Nucleus accumbens (tissue), 56 donors: ENCODE results near the gene BCL7A.
"Not testable (repeated sequence)": the region's sequence is repeated elsewhere in the genome, so short reads cannot be mapped to it uniquely, and the experiment has no call there.

Experiments
- DNase-seq, 56 donors: peaks; one replicate each; lab custom pipeline; 2025; lab: John Stamatoyannopoulos, UW

Gene BCL7A

GRCh38 chr12:122021822-122022392, at the start of gene BCL7A:
Gene BCL7A, plus strand, starts transcription at chr12:122021884. Its CDS starts 208 bp downstream, at chr12:122022092.
- peak in 52 of 56 donors; percentile 22 to 87 (median 69) for DNase-seq

DNA sequence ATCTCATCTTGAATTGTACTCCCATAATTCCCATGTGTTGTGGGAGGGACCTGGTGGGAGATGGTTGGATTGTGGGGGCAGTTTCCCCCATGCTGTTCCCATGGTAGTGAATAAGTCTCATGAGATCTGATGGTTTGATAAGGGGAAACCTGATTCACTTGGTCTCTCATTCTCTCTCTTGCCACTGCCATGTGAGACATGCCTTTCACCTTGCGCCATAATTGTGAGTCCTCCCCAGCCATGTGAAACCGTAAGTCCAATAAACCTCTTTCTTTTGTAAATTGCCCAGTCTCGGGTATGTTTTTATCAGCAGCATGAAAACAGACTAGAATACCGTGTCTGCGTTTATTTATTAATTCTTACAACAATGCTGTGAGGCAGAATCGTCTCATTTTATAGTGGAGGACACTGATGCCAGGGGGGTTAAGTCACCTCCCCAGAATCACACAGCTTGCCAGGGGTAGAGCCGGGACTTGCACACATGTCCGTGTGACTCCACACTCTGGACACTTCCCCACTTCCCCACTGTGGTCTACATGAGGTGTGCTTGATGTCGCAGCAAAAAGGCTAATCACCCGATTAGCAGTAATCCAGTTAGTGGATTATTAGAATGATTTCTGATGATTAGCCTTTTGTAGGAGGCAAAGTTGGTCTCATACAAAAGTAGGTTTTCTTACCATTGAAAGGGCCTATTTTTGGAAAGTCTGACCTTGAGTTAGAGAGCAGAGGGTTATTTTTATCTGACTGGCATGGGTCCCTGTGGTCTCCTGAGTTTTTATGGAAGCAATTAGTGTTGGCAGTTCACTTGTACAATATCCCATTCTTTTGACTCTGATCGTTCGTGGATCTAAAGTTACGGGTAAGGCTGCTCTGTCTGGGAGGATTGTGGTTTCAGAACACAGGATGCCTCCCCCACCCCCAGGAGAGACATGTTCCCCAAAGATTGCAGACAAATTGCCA, 47.4 kb upstream of the BCL7A start:
- DNase-seq: no peak

DNA sequence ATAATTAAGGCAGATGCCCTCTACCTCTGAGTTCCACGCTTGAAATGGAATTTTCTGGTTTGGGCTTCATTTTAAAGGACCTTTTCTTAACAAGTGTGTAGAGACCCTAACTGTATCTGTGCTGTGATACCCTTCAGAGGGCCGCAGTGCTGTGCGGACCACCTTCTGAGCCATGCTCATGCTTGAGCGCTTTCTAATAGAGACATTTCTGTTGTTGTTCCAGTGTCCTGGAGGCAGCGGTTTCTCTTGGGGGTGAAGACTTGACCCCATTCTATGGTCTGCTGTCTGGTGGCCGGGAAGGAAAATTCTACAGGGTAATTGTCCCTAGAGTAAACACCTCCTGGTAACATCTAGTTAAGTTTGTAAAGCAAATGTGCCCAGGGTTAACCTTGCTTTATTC, 46.7 kb upstream of the BCL7A start:
- no peak for DNase-seq

DNA sequence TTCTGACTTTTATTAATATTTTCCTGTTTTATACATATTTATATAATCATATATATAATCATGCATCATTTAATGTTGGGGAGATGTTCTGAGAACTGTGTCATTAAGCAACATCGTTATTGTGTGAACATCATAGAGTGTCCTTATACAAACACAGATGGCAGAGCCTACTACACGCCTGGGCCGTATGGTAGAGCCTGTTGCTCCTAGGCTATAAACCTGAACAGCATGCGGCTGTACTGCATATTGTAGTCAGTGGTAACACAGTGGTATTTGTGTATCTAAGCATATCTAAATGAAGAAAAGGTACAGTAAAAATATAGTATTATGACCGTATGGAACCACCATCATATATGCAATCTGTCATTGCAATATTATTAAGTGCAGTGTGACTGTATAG, 44.7 kb upstream of the BCL7A start:
- DNase-seq: no peak

DNA sequence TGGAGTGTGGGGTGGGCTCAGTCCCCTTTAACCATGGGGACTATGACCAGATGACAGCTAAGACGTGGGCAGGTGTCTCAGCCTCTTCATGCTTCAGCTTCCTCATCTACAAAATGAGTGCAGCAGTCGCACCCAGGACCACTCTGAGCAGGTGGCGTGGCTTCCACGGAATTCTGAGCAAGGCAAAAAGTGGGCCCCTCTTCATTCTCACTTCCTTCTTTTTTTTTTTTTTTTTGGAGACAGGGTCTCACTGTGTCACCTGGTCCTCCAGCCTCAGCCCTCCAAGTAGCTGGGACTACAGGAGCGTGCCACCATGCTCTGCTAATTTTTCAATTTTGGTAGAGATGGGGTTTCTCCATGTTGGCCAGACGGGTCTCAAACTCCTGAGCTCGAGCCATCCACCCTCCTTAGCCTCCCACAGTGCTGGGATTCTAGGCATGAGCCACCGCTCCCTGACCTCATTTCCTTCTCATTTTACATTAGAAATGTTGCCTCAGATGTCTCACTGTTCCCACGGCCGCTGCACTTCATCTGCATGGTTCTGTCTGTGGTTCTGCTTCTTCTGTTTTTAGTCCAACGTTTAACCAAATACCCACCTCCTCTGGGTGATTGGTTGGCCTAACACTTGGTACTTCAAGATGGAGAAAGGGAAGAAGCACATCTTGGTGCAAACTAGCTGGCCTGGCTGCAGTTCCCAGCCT, 41.3 kb upstream of the BCL7A start:
- DNase-seq: no peak

DNA sequence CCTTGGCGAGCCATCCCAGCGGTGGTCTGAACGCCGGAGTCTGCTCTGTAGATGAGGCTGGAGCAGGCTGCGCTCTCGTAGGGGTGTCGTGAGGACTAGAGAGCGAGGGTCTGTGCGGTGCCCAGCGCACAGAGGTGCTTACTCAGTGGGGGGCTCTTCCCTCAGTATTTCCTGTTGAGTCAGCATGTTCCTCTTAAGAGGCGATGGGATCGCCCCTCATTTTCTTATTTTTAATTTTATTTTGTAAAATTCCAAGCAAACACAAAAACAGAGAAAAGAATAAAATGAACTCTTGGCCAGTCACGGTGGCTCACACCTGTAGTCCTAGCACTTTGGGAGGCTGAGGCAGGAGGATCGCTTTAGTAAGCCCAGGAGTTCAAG, 40.8 kb upstream of the BCL7A start:
- no peak for DNase-seq

DNA sequence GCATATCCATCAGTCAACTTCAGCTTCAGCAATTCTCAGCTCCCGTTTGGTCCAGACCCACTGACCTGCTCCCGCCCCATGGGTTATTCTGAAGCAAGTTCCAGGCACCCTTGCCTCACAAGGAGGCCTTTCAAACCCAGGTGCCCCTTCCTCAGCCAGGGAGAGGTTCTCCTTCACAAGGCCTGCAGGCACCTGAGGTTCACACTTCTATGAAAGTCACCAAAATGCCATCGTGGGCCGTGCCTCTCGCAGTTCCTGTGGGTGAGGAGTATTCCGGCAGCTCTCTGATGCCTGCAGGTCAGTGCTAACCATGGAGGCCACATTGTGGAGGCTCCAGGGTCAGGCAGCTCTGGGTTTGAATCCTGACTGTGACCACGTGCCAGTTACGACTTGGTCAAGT, 40.2 kb upstream of the BCL7A start:
- no peak for DNase-seq

- DNase-seq: no peak
Observed at GRCh38 chr12:121982950-121983349, 38.7 kb upstream of the BCL7A start.

- no peak for DNase-seq
Observed at GRCh38 chr12:121983536-121984210, 38.0 kb upstream of the BCL7A start.

DNA sequence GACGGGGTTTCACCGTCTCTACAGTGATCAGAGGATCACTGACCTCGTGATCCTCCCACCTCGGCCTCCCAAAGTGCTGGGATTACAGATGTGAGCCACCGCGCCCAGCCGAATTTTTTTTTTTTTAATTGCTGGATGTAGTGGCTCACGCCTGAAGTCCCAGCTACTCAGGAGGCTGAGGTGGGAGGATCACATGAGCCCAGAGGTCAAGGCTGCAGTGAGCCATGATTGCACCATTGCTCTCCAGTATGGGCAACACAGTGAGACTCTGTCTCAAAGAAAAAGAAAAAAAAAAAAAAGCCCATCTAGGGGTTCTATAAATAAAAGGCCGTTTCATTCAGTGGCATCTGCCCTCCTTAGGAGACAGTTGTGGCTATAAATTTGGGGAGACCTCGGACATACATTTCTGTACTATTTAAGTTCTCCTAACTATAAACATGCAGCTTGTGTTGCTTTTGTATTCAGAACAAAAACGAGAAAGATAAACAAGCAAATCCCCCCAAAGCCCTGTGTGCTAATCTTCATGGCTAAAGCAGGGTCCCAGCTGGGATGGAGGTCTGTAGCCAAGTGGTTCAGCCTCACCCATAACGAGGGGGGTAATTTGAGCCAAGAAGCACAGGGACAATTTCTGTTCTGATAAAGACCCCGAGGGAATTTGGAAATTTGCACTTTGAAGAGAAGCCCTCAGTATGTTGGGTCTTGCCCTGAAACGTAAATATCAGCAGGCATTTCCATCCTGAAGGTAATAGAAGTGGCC, 35.0 kb upstream of the BCL7A start:
- no peak for DNase-seq

DNA sequence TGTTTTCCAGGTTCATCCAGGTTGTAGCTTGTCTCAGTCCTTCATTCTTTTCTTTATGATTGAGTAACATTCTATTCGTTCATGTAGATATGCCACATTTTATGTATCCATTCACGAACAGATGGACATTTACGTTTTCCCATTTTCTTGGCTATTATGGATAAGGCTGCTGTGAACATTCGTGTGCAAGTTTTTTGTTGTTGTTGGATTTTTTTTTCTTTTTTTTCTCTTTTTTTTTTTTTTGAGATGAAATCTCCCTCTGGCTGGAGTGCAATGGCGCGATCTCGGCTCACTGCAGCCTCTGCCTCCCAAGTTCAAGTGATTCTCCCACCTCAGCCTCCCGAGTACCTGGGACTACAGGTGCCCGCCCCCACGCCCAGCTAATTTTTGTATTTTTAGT, 33.2 kb upstream of the BCL7A start:
- DNase-seq: not testable (repeated sequence)

GRCh38 chr12:121989276-121990113, 32.2 kb upstream of the BCL7A start:
- DNase-seq: no peak

- no peak for DNase-seq
Observed at GRCh38 chr12:121990114-121990647, 31.5 kb upstream of the BCL7A start.

- DNase-seq: no peak
Observed at GRCh38 chr12:121990692-121991603, 30.7 kb upstream of the BCL7A start.

- peak in 34 of 56 donors; percentile 2 to 73 (median 25) for DNase-seq
Observed at GRCh38 chr12:121992059-121992879, 29.4 kb upstream of the BCL7A start.

GRCh38 chr12:121996050-121996944, 25.4 kb upstream of the BCL7A start:
- no peak for DNase-seq
